ENCODE results near the gene CABLES2.

Gene CABLES2

DNA sequence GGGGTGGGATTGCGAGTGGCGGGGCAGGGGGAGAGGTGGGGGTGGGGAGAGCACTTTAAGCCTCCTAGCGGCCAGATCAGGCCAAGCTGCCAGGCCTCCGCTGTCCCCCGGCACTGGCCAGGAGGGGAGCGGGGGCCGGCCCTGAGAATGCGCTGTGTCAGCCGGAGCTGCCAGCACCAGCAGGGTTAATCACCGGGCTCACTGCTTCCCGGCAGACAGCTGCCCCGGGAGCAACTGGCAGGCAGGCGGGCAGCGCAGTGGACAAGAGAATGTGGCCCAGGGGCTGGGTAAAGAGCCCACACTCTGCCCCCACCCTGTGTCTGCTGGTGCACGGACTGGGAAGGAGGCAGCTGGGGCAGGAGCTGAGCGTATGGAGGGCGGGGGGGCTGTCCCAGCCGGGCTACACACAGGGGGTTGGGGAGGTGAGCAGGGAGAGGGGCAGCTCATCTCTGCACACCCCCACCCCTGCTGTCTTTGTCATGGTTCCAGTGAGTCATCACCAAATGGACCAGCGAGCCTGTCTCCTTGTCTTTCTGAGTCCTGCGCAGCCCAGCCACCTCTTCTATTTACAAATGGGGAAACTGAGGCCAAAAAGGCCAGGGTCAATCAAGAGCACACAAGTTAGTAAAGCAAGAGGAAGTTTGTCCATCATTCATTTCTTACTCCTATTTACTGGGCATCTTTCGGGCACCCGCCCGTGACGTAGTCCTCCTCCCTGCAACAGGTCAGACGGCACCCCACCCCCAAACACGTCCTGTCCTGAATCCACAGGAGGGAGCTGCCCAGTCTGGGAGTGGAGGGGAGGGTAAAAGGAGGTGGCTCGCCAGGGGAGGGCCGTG, 37.9 kb downstream of the CABLES2 start:
- DNase-seq, result peak in 1 of 2 experiments; percentile 72

DNA sequence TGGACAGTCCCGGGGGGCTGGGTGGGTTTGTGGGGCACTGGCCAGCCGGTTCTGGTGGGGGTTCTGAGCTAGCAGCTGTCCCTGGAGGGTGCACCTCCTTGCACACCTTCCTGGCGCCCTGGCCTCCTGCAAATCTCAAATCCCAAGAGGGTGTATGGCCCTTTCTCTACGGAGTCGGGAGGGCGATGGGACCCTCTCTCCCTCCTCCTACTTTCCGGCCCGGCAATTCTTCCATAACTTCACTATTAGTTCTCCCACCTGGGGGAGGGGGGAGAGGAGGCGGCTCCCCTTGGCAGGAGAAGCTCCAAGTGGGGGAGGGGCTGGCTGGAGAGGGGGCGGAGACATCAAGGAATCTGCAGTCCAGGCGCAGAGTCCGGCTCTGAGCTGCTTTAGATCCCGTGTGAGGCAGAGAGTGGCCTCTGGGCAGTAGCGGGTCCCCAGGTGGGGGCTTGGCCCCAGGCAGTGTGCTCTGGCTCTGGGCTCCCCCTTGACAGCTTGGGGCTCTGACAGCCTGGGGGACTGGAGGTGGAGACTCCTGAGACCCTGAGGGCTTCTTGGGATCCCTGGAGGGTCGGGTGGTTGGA, 38.6 kb downstream of the CABLES2 start:
- DNase-seq, result peak; percentile 36 to 78

DNA sequence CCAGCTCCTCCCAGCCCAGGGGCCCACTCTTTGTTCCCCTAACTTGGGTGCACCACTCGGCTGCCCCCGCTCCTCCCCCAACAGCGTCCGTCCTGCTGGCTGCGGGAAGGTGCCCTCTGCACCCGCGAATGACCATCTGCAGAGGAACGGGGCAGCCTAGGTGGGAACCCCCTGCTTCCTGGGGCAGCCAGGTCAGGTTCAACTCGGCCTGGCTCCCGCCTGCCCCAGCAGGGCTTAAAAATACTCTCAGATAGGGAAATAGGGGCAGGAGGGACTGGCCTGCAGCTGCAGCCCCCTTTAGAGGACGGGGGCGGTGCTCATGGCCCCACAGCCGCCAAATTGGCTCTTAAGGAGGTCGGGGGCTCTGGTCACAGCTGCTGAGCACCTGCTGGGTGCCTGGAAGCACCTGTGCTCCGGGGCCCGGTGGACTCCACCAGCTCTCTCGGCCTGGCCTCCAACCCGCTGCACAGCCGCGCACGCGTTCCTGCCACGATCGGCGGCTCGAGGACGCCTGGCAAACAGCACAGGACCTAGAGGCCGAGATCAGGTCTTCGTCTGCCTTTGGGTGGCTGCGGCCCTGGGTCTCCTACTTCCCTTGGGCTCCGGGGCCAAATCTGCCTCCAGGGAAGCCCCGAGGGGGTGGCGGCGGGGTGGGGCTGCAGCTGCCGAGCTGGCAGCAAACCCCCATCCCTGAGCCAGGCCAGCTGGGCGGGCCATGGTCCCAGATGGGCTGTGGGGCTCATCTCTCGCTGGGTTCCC, 39.3 kb downstream of the CABLES2 start:
- DNase-seq, result peak; percentile 46 to 88

DNA sequence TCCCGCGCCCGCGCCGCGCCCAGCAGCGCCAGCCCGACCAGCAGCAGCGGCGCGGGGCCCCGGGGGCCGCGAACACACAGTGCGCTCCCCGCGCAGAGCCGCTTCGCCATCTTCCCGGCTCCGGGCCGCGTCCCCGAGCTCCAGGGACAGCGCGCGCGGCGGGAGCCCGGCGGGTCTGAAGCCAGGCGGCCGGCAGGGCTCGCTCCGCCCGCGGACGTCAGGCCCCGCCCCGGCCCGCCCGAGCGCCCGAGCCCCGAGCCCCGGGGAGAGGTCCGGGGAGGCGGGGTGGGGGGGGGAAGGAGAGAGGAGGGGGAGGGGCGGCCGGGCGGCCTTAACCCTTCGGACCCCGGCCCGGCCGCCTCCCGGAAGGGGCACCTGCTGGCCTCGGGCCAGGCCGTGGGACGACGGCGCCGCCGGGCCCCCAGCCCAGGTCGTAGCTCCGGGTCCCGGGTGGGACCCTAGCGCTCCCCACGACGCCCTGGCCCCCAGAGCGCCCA, 39.9 kb downstream of the CABLES2 start, which contains the start of gene LAMA5:
TSS of gene LAMA5 (minus strand) at position 177 of the 497 bp plus-strand sequence. CDS start at position 110, 67 bp downstream.
- peak in 1 of 2 experiments; percentile 89 for DNase-seq

DNA sequence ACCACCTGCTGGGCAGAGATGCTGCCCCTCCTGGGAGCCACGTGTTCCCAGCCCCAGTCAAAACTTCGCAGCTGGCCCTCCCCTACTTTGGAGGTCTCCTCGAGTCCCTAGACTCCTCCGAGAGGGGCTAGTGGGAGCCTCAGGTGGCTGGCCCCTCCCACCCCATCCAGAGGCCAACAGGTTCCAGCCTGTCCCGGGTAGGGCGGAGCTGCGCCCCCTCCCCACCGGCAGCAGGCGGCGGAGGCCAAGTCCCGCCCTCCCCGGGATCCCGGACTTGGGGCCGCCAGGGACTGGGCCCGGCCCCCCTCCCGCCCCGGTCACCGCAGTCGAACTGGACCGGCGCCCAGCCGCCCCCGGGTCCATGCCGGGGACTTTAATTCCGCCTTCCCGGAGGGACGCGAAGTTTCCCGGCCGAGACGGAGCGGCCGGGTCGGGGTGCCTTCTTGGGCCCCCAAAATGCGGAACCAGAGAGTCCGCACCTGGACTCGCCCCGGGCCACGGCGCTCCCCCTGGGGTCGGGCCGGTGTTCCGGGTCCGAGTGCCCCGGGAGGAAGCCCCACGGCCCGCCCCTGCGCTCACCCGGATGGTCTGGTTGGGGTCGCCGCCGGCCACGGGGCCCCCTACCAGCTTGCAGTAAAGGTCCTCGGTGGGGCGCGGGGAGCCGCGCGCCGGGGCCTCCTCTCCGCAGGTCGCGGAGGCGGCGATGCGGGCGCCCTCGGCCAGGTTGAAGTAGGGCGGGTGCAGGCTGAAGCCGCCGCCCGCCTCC, 40.5 kb downstream of the CABLES2 start:
- DNase-seq, result peak; percentile 50 to 92

DNA sequence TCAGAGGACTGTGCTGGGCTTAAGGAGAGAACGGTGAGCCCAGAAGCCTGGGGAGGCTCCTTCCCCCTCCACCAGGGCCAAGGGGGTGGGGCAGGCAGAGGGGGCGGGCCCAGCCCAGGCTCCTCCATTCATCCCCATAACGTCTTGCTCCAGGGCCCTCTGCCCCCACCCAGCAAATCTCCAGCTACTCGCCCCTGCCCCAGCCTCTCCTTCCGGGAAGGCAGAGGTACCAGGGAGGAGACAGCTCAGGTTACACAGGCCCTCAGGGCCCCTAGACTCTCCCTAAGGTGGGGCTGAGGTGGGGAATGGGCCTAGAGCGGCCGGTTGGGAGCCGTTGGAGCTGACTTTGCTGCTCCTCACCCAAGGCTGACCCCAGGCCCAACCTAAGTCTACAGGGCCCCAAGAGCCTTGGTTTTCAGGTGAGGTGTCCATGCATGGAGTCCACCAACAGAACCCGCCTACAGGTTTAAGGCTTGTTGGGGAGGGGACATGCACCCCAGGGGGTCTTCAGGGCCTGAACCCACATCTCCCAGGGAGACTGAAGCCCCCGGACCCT, 41.2 kb downstream of the CABLES2 start:
- DNase-seq, result peak; percentile 71 to 90

DNA sequence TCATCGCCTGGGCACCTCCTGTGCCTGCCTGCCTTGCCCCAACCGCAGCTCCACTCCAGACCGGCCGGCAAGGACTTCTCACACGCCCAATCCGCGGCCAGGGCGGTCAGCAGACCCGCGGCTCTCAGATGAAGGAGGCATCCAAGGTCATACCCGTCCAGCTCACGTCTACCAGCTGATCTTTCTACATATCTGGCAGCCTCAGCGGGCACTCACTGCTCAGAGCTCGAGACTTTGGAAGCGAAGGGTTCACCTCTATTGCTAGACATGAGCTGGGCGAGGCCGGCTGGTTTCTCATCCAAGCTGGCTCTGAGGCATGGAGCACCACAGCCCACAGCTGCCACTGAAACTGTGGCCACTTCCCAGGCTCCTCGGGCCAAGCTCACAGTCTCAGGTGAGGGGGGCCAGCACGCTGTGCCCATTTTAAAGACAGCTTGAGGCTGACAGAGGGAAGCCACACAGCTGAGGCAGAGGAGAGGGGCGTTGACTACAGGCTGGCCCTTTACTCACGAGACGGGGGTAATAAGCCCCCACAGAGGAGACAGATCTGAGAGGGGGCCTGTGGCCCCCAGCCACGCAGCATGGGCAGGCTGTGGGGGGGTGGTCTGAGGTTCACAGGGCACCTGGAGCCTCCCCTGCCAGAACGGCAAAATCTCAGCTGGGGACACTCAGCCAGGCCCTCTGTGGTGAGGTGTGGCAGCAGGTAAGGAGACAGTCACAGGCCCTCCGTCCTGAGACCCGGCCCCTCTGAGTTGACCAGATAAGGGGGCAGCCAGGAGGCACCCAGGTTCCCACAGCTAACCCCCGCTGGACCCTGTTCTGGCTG, 42.0 kb downstream of the CABLES2 start:
- DNase-seq, result no peak

DNA sequence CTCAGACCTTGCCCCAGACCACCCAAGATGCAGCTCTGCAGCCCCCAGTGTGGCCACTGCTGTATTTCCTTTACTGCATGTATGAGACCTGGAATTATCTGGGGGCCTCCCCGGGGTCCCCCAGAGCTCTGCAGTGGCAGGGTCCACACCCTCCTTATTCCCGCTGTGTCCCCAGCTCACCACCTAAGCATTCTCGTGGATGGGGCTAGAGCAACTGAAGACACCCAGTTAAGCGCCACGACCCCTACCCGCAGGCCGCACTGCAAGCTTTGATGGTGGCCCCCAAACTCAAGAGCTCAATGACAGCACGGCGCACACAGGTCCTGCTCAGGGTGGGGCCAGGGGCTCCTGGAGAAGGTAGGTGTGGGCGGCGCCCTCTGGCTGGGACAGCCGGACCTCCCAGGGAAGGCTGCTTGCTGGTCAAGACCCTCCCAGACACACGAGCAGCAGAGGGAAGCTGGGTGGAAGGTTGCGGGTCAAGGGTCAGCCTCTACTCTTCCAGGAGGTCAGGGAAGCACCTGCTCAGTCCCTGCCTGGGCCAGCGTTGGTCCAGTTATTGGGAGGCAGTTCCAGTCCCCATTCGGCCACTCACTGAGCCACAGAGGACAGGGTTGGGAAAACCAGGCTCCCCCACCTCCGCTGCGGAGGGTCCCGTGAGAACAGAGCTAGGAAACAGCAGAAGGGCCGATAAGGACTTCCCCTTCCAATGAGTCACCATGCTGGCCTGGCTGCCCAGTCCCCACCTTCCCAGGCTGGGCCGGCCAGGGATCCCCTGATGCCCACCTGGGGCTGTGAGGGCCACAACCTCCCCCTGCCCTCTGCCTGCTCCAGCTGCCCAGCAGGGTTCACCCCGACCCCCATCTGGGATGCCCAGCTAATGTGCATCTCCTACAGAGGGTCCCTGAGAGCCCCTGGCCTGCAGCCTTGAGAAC, 42.9 kb downstream of the CABLES2 start:
- no peak for DNase-seq

DNA sequence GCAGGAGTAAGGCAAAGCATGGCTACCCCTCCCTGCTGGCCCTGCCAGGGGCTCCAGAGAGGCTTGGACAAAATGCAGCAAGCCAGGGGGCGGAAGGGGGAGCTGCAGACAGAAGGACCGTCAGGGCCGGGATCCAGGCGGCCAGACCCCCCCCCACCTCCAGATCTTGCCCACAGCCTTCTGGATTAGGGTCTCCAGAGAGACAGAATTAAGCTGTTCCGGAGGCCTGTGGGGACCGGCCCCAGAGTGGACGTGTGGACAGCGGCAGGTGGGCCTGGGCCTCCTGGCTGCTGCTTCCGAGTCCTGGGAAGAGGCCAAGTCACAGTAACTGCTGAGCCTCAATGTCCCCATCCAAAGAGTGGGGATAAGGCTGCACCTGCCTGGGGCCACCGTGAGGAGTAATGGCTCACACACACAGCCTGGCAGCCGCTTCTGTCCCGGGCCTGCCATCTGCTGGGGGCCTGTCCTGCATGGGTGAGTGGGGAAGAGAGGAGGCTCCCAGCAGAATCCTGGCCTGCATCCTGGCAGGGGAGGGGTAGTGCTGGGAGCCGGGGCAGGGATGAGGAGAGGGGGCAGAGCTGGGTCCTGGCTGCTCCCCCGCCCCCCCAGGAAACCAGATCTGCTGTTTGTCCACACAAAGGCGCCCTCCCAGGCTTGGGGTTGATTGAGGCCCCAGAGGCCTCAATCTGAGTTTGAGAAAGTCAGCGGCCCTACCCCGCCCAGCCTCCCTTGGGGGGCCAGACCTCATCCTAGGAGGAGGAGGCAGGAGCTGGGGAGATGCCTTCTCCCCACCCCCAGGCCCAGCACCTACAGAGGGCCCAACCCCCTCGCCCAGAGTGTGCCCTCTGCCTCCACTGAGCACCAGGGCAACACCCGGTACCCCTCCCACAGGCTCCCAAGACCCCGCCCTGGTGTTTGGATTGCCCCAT, 43.8 kb downstream of the CABLES2 start:
- DNase-seq, result no peak

DNA sequence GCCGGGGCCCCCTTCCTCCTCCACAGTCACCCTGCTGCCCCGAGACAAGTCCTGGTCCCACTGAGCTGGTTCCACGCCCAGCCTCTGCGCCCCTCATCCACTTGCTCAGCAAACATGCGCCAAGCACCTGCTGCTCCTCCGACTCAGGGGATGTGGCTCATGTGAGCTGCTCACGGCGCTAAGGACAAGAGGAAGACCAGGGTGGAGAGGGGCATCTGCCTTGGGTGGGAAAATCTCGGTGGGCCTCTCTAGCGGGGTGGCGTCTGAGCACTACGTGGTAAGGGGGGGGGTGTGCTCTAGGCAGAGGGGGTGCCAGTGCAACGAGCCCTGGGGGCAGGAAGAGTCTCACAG, 44.5 kb downstream of the CABLES2 start:
- DNase-seq, result no peak

DNA sequence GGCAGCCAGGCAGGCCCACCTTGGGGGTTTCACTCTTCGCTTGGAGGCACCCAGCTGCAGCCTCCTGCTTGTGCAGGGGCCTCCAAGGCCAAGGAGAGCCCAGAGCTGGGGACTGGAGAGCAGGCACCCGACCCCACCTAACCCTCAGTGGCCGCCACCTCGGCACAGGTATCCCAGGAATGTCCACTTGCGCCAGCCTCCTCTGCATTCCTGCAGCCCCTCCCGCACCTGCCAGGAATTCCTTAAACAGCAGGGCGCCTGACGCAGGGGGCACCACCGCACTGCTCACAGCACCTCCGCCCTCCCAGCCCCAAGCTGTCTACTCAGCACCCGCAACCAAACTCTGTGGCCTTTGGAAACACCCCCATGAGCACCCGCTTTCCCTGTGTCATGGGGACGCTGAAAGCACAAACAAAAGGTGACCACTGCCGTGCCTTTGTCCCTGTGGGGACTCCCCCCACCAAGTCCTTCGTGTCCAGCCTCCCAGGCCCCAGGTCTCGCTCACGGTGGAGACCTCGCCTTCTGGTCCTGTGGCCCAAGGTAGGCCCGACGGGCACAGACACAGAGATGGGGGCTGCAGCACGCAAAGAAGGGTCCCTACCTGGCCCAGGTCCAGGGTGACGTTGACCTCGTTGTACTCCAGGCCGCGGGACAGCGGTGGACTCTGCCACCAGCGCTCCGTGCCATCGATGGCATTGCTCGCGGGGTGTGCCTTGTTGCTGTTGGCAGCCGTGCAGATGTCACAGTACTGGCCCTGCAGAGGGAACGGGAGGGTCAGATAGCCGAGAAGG, 45.1 kb downstream of the CABLES2 start:
- no peak for DNase-seq

DNA sequence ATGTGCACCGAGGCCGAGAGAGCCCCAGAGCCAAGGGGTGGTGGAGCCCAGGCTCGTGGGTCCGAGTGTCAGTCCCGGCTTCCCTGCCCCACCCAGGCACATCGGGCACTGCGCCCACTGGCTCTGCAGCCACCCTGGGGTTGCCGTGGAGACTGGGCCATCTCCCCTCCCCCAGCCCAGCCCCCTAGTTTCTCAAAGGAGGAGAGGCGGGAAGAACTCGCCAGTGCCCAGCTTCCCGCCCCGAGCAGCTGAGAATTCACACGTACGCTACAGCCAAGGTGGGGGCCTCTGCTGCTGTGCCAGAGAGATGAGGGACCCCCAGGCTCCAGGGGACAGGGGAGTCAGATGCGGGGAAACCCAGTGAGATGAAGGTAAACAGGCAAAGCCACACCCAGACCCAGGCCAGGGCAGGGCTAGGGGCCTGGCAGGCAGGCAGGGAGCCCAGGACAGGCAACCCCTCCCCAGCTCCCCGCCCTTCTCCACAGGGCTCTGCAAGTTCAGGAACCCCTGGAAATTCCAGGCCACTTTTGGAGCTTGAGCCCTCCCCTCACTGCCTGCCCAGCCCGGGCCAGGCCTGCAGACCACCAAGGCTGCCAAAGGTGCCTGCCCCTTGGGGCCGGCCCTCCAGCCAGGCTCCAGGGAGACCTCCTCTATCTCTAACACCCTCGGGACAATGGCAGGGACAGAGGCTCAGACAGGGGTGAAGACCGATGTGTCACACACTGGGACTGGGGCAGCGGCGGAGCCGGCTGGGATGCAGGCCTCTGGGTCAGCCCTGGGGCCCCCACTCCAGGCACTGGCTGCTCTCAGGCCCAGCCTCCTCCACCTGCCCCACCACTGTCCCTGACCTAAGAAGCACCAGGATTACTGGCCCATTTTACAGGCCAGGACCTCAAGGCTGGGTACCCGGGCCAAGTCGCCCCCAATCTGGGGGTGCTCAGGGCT, 46.0 kb downstream of the CABLES2 start:
- DNase-seq, result no peak

DNA sequence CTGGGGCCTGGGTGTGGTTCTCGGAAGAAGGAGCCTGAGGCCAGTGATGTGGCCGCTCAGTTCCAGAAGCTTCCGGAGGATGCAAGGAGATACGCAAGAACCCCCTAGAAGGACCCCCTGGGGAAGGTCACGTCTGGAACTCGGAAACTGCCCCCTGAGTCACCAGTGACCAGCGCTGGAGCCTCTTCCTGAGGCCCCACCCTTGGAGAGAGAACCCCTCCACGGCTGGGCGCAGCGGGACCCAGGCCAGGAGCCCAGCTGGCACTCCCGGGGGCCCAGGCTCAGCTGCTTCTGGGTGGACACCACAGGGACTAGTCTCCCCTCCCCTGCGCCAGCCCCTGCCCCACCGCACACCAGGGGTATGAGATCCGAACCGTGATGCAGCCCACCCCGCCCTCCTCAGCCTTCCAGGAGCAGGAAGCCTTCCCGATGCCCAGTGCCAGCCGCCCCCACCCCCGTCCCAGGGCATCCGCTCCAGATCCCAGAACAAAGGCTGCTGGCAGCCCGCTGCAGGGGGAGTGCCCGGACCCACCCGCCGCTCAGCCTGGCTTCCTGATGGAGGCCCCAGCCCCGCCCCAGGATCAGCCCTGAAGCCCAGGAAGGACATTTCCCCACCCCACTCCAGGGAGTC, 47.5 kb downstream of the CABLES2 start:
- no peak for DNase-seq

DNA sequence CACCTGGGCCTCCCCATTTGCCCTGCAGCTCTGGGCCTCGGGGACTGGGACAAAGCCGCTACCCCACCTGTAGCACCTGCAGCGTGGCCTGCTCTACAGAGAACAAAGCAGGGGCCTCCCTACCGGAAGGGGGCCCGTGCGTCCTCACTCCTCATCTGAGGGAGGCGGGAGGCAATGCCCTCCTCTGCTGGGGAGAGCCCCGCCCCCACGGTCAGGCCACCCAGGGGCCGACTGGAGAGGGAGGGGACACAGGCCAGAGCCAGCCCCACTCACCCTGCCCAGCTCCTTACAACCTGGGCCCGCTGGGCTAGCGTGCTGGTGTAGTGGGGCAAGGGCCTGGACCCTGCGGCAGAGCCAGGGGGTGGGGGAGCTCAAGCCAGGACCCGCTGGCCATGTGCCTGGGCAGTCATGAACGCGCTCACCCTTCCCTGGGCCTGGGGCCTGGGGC, 48.0 kb downstream of the CABLES2 start:
- DNase-seq, result no peak

DNA sequence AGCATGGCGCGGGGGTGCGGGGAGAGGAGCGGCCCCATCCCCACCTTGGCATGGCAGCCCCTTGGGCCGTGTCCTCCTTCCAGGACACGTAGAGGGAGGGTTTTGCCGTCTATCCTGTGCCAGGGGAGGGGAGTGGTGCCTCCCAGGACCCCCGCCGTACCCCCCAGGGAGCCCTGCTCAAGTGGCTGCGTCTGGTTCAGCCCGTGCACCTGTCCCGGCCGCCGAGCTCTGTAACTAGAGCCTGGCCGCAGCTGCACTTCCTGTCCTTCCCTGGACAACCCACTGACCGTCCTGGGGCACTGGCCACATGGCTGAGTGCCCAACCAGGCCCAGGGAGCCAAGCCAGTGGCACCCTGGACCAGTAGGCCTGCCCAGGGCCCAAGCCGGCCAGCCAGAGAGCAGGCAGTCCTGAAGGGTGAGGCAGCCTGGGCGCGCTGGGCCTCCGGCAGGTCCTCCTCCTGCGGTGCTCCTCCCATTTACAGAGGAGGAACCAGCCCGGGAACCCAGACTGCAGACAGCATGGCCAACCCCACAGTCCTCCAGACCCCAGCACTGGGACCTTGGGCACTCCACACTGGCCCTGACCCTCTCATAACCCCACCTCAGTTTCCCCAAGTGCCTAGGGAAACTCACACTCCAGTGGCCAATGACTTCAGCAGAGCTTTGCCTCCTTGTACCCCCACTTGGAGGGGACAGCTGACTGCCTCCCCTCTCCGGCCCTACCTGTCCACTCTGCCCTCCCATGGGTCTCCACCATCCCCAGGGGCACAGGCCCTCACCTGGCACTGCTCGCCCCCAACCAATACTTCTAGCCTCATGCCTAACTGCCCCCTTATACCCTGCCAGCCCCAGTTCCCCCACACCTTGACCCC, 48.7 kb downstream of the CABLES2 start:
- DNase-seq, result no peak

Data from NCI-H526 (cell line).